HFFc6 (cell line): ENCODE measurements around the gene CEND1. TPM values are rescaled to one million over a fixed set of nuclear protein-coding genes. Genes with fewer than 3 reads are reported as not detected.

Experiments
- DNase-seq: peaks from one replicate; pipeline ENCODE4 v3.0.0-alpha.2; 2018
- H3K27ac Mint-ChIP-seq: 2 replicates; pipeline ENCODE4 v1.8.0; 2020; ENCODE audit warnings: mild to moderate bottlenecking, mixed read lengths
- H3K27me3 Mint-ChIP-seq: 2 replicates; pipeline ENCODE4 v1.8.0; 2021; ENCODE audit warnings: mild to moderate bottlenecking, moderate library complexity, mixed read lengths; ENCODE audit not compliant: insufficient read depth
- H3K36me3 Mint-ChIP-seq: 2 replicates; pipeline ENCODE4 v1.8.0; 2021; ENCODE audit warnings: low read depth, mixed read lengths
- H3K4me1 Mint-ChIP-seq: 2 replicates; pipeline ENCODE4 v1.8.0; 2020; ENCODE audit warnings: low read depth, mixed read lengths
- H3K4me3 Mint-ChIP-seq: 2 replicates; pipeline ENCODE4 v1.8.0; 2020; ENCODE audit warnings: mild to moderate bottlenecking, moderate library complexity, mixed read lengths
- H3K9me3 Mint-ChIP-seq: 2 replicates; pipeline ENCODE4 v1.8.0; 2020; ENCODE audit warnings: mild to moderate bottlenecking, mixed read lengths
- CTCF ChIP-seq: fragments of 200-600 bp; sonication (generic); IDR thresholded peaks from 2 replicates; pipeline ENCODE4 v1.5.0; 2021; ENCODE audit warnings: antibody characterized with exemption, mild to moderate bottlenecking
- total RNA-seq, 6 experiments: library from RNA; stranded (reverse); fragmentation: NEBNext Ultra II Directional; extraction: Animal tissue kit (Norgen Biotek cat#: 25700); gene quantifications; 2 replicates in 1 of 6; 3 replicates in 5 of 6; pipeline ENCODE4 v1.2.3, GENCODE V29; 2021

The CEND1 gene
- total RNA-seq, 6 experiments from 2014 or later: 8.2 to 12.2 (median 11.0) TPM

- H3K4me3 Mint-ChIP-seq: no peak overlapping the region
- peak overlapping the region; percentile 31; the same call in 1 of the 2 replicates for H3K27ac Mint-ChIP-seq
- H3K4me1 Mint-ChIP-seq: peaks cover 47% of the 10 kb centered on the region
- no peak for DNase-seq
- H3K9me3 Mint-ChIP-seq: 0 out of 2 replicates have a peak, but pooled peaks cover 8% of the 10 kb centered on the region
- H3K27me3 Mint-ChIP-seq: peaks cover 45% of the 10 kb centered on the region
- peaks cover 29% of the 10 kb centered on the region for H3K36me3 Mint-ChIP-seq
- TF ChIP-seq CTCF: no peak
Observed at GRCh38 chr11:836700-837099, 46.8 kb upstream of the CEND1 start.

GRCh38 chr11:836274-836673 lies 46.4 kb upstream of the CEND1 start:
- no peak for DNase-seq
- Mint-ChIP-seq H3K4me1 (peaks cover 51% of the 10 kb centered on the region), H3K36me3 (peaks cover 27% of the 10 kb centered on the region), H3K4me3 (no peak overlapping the region), H3K9me3 (0 out of 2 replicates have a peak, but pooled peaks cover 6% of the 10 kb centered on the region), H3K27me3 (peaks cover 43% of the 10 kb centered on the region), H3K27ac (no peak overlapping the region; the same call in 1 of the 2 replicates)
- no peak for TF ChIP-seq CTCF

- Mint-ChIP-seq H3K27ac (peak overlapping the region; percentile 95), H3K4me1 (peaks cover 38% of the 10 kb centered on the region), H3K36me3 (peaks cover 11% of the 10 kb centered on the region), H3K4me3 (peak overlapping the region; percentile 95), H3K27me3 (peaks cover 28% of the 10 kb centered on the region), H3K9me3 (no peaks in the 10 kb centered on the region)
- TF ChIP-seq CTCF: peak; percentile 19; the same call in 1 of the 2 replicates
- DNase-seq: peak; percentile 77
Observed at GRCh38 chr11:834371-835316, 44.8 kb upstream of the CEND1 start.

GRCh38 chr11:833849-834311 lies 44.0 kb upstream of the CEND1 start:
- TF ChIP-seq CTCF: no peak
- DNase-seq: peak; percentile 73
- H3K36me3 Mint-ChIP-seq: peaks cover 8% of the 10 kb centered on the region
- H3K27ac Mint-ChIP-seq: peak overlapping the region; percentile 95
- H3K4me3 Mint-ChIP-seq: peak overlapping the region; percentile 95
- H3K4me1 Mint-ChIP-seq: peaks cover 34% of the 10 kb centered on the region
- peaks cover 24% of the 10 kb centered on the region for H3K27me3 Mint-ChIP-seq
- no peaks in the 10 kb centered on the region for H3K9me3 Mint-ChIP-seq

- peak overlapping the region; percentile 95 for H3K27ac Mint-ChIP-seq
- peaks cover 29% of the 10 kb centered on the region for H3K4me1 Mint-ChIP-seq
- H3K9me3 Mint-ChIP-seq: no peaks in the 10 kb centered on the region
- DNase-seq: no peak
- H3K4me3 Mint-ChIP-seq: peak overlapping the region; percentile 95
- H3K36me3 Mint-ChIP-seq: peaks cover 8% of the 10 kb centered on the region
- TF ChIP-seq CTCF: no peak
- H3K27me3 Mint-ChIP-seq: peaks cover 21% of the 10 kb centered on the region
Observed at GRCh38 chr11:833114-833791, 43.4 kb upstream of the CEND1 start.
